Thyroid gland (tissue), 4 donors: ENCODE data around the gene PLAAT2.

Experiments used
- CTCF ChIP-seq, 6 experiments: fragments of 200-600 bp in 3 of 6; fragments of 450-650 bp in 3 of 6; sonication (generic) in 3 of 6; IDR thresholded peaks; one replicate each; pipeline ENCODE4 v1.5.1; 2016 to 2019; ENCODE audit warnings: antibody characterized with exemption in 6 of 6, mild to moderate bottlenecking in 2 of 6, inconsistent platforms in 1 of 6, moderate library complexity in 1 of 6
- POLR2A ChIP-seq, 2 donors: fragments of 450-650 bp; IDR thresholded peaks; one replicate each; pipeline ENCODE4 v1.6.1; 2017; ENCODE audit warnings: antibody characterized with exemption in 2 of 2, mild to moderate bottlenecking in 2 of 2, moderate library complexity in 1 of 2

GRCh38 chr11:63527667-63528066 is 35.5 kb downstream of the PLAAT2 start:
- no peak for TF ChIP-seq CTCF (IDR thresholded peaks at IDR 0.05)
- TF ChIP-seq POLR2A (IDR thresholded peaks at IDR 0.05) = no peak
